Measurements from ENCODE around the gene SMPDL3A.

Gene SMPDL3A

GRCh38 chr6:122800906-122801305 is 11.8 kb downstream of the SMPDL3A start:
- TF ChIP-seq, protein P1, sequence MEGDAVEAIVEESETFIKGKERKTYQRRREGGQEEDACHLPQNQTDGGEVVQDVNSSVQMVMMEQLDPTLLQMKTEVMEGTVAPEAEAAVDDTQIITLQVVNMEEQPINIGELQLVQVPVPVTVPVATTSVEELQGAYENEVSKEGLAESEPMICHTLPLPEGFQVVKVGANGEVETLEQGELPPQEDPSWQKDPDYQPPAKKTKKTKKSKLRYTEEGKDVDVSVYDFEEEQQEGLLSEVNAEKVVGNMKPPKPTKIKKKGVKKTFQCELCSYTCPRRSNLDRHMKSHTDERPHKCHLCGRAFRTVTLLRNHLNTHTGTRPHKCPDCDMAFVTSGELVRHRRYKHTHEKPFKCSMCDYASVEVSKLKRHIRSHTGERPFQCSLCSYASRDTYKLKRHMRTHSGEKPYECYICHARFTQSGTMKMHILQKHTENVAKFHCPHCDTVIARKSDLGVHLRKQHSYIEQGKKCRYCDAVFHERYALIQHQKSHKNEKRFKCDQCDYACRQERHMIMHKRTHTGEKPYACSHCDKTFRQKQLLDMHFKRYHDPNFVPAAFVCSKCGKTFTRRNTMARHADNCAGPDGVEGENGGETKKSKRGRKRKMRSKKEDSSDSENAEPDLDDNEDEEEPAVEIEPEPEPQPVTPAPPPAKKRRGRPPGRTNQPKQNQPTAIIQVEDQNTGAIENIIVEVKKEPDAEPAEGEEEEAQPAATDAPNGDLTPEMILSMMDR (IDR thresholded peaks at IDR 0.05; ENCODE audit: insufficient read depth, low read length, poor library complexity, severe bottlenecking): no peak
- H3K27me3 ChIP-seq (replicated peaks; ENCODE audit: control insufficient read depth, insufficient read depth, low read length): no peaks in the 10 kb centered on the region
- no peak overlapping the region for H3K4me3 ChIP-seq (replicated peaks; ENCODE audit: low read depth, low read length)
- no peaks in the 10 kb centered on the region for H3K36me3 ChIP-seq (ENCODE audit: control insufficient read depth, insufficient read depth, low read length)
- DNase-seq (ENCODE audit: extremely low read depth, insufficient read length): no peak

GRCh38 chr6:122801397-122801796 is 12.3 kb downstream of the SMPDL3A start:
- DNase-seq (ENCODE audit: extremely low read depth, insufficient read length): no peak
- Histone ChIP-seq H3K4me3 (replicated peaks; ENCODE audit: low read depth, low read length) (no peak overlapping the region), H3K36me3 (ENCODE audit: control insufficient read depth, insufficient read depth, low read length) (no peaks in the 10 kb centered on the region), H3K27me3 (replicated peaks; ENCODE audit: control insufficient read depth, insufficient read depth, low read length) (no peaks in the 10 kb centered on the region)
- TF ChIP-seq, protein P1 (IDR thresholded peaks at IDR 0.05; ENCODE audit: insufficient read depth, low read length, poor library complexity, severe bottlenecking): no peak

DNA sequence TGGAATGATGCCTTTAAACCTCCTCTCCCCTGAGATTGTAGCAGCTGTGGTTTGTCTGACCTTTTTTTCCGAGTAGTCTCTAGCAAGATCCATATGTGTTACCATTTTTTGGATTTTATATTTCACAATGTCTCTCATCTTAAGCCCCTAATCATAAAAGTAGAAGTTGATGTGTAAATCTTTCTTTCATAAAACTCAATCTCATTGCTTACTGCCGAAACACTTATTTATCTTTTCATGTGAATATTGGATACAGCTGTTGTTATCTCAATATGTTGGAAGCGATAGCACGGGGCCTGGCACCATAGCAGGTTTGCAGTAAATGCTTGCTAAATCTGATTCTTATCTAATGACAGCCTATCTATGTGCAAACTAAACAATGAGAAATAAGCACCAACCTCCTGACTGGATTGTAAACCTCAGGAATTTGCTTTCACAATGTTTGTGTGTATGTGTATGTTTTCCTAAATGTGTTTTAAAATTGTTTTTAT is 14.2 kb downstream of the SMPDL3A start:
- TF ChIP-seq, protein P1 (IDR thresholded peaks at IDR 0.05; ENCODE audit: insufficient read depth, low read length, poor library complexity, severe bottlenecking): no peak
- Histone ChIP-seq H3K27me3 (replicated peaks; ENCODE audit: control insufficient read depth, insufficient read depth, low read length) (no peaks in the 10 kb centered on the region), H3K4me3 (replicated peaks; ENCODE audit: low read depth, low read length) (no peak overlapping the region), H3K36me3 (ENCODE audit: control insufficient read depth, insufficient read depth, low read length) (no peaks in the 10 kb centered on the region)
- no peak for DNase-seq (ENCODE audit: extremely low read depth, insufficient read length)

- no peak for DNase-seq (ENCODE audit: extremely low read depth, insufficient read length)
- H3K4me3 ChIP-seq (replicated peaks; ENCODE audit: low read depth, low read length): no peak overlapping the region
Measured at GRCh38 chr6:122804962-122805485, 16.0 kb downstream of the SMPDL3A start.

GRCh38 chr6:122806291-122806690 is 17.2 kb downstream of the SMPDL3A start:
- Histone ChIP-seq H3K36me3 (ENCODE audit: control insufficient read depth, insufficient read depth, low read length) (no peaks in the 10 kb centered on the region), H3K4me3 (replicated peaks; ENCODE audit: low read depth, low read length) (no peak overlapping the region), H3K27me3 (replicated peaks; ENCODE audit: control insufficient read depth, insufficient read depth, low read length) (no peaks in the 10 kb centered on the region)
- DNase-seq (ENCODE audit: extremely low read depth, insufficient read length): no peak
- TF ChIP-seq, protein P1 (IDR thresholded peaks at IDR 0.05; ENCODE audit: insufficient read depth, low read length, poor library complexity, severe bottlenecking): no peak

More at GRCh38 chr6:122804962-122805485, 16.0 kb downstream of the SMPDL3A start:
- H3K36me3 ChIP-seq (ENCODE audit: control insufficient read depth, insufficient read depth, low read length): no peaks in the 10 kb centered on the region
- H3K27me3 ChIP-seq (replicated peaks; ENCODE audit: control insufficient read depth, insufficient read depth, low read length): no peaks in the 10 kb centered on the region
- TF ChIP-seq, protein P1 (IDR thresholded peaks at IDR 0.05; ENCODE audit: insufficient read depth, low read length, poor library complexity, severe bottlenecking): no peak

Measured in GM06990 (cell line).